IMR-90 (cell line): ENCODE measurements around the gene MPPED1. TPM values are rescaled to one million over a fixed set of nuclear protein-coding genes. Genes with fewer than 3 reads are reported as not detected.

Experiments
- ATAC-seq: fragments of 200-7000 bp; cut with Tn5 transposase; 2 replicates; pipeline ENCODE4 v1.9.1; 2020; ENCODE audit warnings: low read depth, mild to moderate bottlenecking, moderate library complexity
- BruUV-seq: library from RNA; stranded (reverse); fragments of 400-500 nt; replicated peaks from 2 replicates; lab custom pipeline; 2021; lab: Mats Ljungman, UMichigan
- CTCF ChIA-PET: fragments of 300-600 bp; formaldehyde crosslinking; extraction: SDS; loops from one replicate; lab custom pipeline; 2021; ENCODE audit warnings: antibody characterized with exemption; lab: Yijun Ruan, JAX
- POLR2A ChIA-PET: fragments of 300-600 bp; sonication (Branson Sonifier 250); formaldehyde crosslinking; loops from one replicate; lab custom pipeline; 2022; ENCODE audit warnings: antibody characterized with exemption; ENCODE audit not compliant: unreplicated experiment; lab: Charles Lee
- DNase-seq: peaks from one replicate; pipeline ENCODE4 v3.0.0; 2013
- H2AFZ ChIP-seq: replicated peaks from 2 replicates; pipeline ENCODE3; 2013; ENCODE audit warnings: low read length, mild to moderate bottlenecking; ENCODE audit not compliant: poor library complexity
- H2AK5ac ChIP-seq: 2 replicates; pipeline ENCODE4 v1.6.1; 2013; ENCODE audit warnings: low read depth, low read length, inconsistent platforms
- H2AK9ac ChIP-seq: replicated peaks from 2 replicates; pipeline ENCODE3; 2013; ENCODE audit warnings: mild to moderate bottlenecking, low read depth, low read length, moderate library complexity; ENCODE audit not compliant: poor library complexity
- H2BK120ac ChIP-seq: 2 replicates; pipeline ENCODE4 v1.6.1; 2013; ENCODE audit warnings: low read depth, low read length, inconsistent platforms
- H2BK15ac ChIP-seq: 3 replicates; pipeline ENCODE4 v1.6.1; 2013; ENCODE audit warnings: low read depth, low read length, inconsistent platforms
- H2BK20ac ChIP-seq: 2 replicates; pipeline ENCODE4 v1.6.1; 2013; ENCODE audit warnings: low read depth, mild to moderate bottlenecking, inconsistent platforms, low read length, moderate library complexity
- H2BK5ac ChIP-seq: 2 replicates; pipeline ENCODE4 v1.6.1; 2013; ENCODE audit warnings: mild to moderate bottlenecking, low read depth, low read length, inconsistent platforms; ENCODE audit not compliant: poor library complexity, severe bottlenecking
- H3K14ac ChIP-seq: replicated peaks from 2 replicates; pipeline ENCODE4 v1.6.1; 2013; ENCODE audit warnings: low read depth, low read length, inconsistent platforms
- H3K18ac ChIP-seq: 2 replicates; pipeline ENCODE4 v1.6.1; 2013; ENCODE audit warnings: low read depth, low read length, control low read depth
- H3K23ac ChIP-seq: 2 replicates; pipeline ENCODE4 v1.6.1; 2013; ENCODE audit warnings: low read depth, low read length, inconsistent platforms
- H3K27ac ChIP-seq: 2 replicates; pipeline ENCODE4 v1.5.1; 2013; ENCODE audit warnings: mild to moderate bottlenecking, control low read depth, low read length; ENCODE audit not compliant: insufficient read depth
- H3K27me3 ChIP-seq: 2 replicates; pipeline ENCODE4 v1.6.1; 2013; ENCODE audit warnings: low read length; ENCODE audit not compliant: control insufficient read depth, insufficient read depth
- H3K36me3 ChIP-seq: 2 replicates; pipeline ENCODE4 v1.6.1; 2013; ENCODE audit warnings: low read length, mixed read lengths; ENCODE audit not compliant: control insufficient read depth, insufficient read depth
- H3K4ac ChIP-seq: 2 replicates; pipeline ENCODE4 v1.6.1; 2013; ENCODE audit warnings: low read depth, low read length, inconsistent platforms
- H3K4me1 ChIP-seq: 2 replicates; pipeline ENCODE4 v1.6.1; 2013; ENCODE audit warnings: low read length, mixed read lengths; ENCODE audit not compliant: control insufficient read depth, insufficient read depth
- H3K4me2 ChIP-seq: 2 replicates; pipeline ENCODE4 v1.6.1; 2013; ENCODE audit warnings: low read depth, mild to moderate bottlenecking, control low read depth, low read length, moderate library complexity
- H3K4me3 ChIP-seq: 2 replicates; pipeline ENCODE4 v1.5.1; 2013; ENCODE audit warnings: low read depth, mild to moderate bottlenecking, control low read depth, low read length, moderate library complexity; ENCODE audit not compliant: insufficient read depth
- H3K56ac ChIP-seq: 2 replicates; pipeline ENCODE4 v1.6.1; 2013; ENCODE audit warnings: low read length, inconsistent platforms; ENCODE audit not compliant: insufficient read depth; ENCODE audit errors: extremely low read depth
- H3K79me1 ChIP-seq, 2 experiments: 2 replicates each; pipeline ENCODE4 v1.6.1; 2013; ENCODE audit warnings: low read length in 2 of 2, inconsistent platforms in 1 of 2, low read depth in 1 of 2
- H3K9ac ChIP-seq: 2 replicates; pipeline ENCODE4 v1.6.1; 2013; ENCODE audit warnings: low read depth, low read length, control low read depth
- H3K9me1 ChIP-seq: 2 replicates; pipeline ENCODE4 v1.6.1; 2013; ENCODE audit warnings: low read length, inconsistent platforms; ENCODE audit not compliant: insufficient read depth
- H3K9me3 ChIP-seq: 2 replicates; pipeline ENCODE4 v1.6.1; 2013; ENCODE audit warnings: low read length; ENCODE audit not compliant: control insufficient read depth, insufficient read depth
- H4K20me1 ChIP-seq: 2 replicates; pipeline ENCODE4 v1.6.1; 2013; ENCODE audit warnings: low read length, inconsistent platforms; ENCODE audit not compliant: insufficient read depth
- H4K5ac ChIP-seq: 2 replicates; pipeline ENCODE4 v1.6.1; 2013; ENCODE audit warnings: mild to moderate bottlenecking, low read depth, low read length, control low read depth
- H4K8ac ChIP-seq, 2 experiments: 2 replicates each; pipeline ENCODE4 v1.6.1; 2013; ENCODE audit warnings: low read depth in 2 of 2, low read length in 2 of 2, control low read depth in 1 of 2, inconsistent platforms in 1 of 2
- H4K91ac ChIP-seq: 2 replicates; pipeline ENCODE4 v1.6.1; 2013; ENCODE audit warnings: low read depth, low read length, inconsistent platforms; ENCODE audit not compliant: insufficient read depth
- CEBPB ChIP-seq: IDR thresholded peaks from 2 replicates; pipeline ENCODE4 v1.6.1; 2012; ENCODE audit warnings: low read depth, low read length, improper control_type of control experiment
- CTCF ChIP-seq: conservative IDR thresholded peaks from 2 replicates; pipeline ENCODE4 v1.5.1; 2012; ENCODE audit warnings: mild to moderate bottlenecking, low read depth, low read length, improper control_type of control experiment
- ELK1 ChIP-seq: fragments of 150-350 bp; IDR thresholded peaks from 2 replicates; pipeline ENCODE4 v1.6.1; 2016; ENCODE audit warnings: low read depth, mild to moderate bottlenecking, low read length, moderate library complexity, borderline replicate concordance
- MAFK ChIP-seq: IDR thresholded peaks from 2 replicates; pipeline ENCODE4 v1.6.1; 2012; ENCODE audit warnings: low read depth, low read length, improper control_type of control experiment
- POLR2A ChIP-seq: IDR thresholded peaks from 2 replicates; pipeline ENCODE4 v1.6.1; 2012; ENCODE audit warnings: mild to moderate bottlenecking, low read depth, low read length
- RAD21 ChIP-seq: IDR thresholded peaks from 2 replicates; pipeline ENCODE4 v1.6.1; 2012; ENCODE audit warnings: low read length, improper control_type of control experiment
- RCOR1 ChIP-seq: IDR thresholded peaks from 2 replicates; pipeline ENCODE4 v1.6.1; 2012; ENCODE audit warnings: mild to moderate bottlenecking, low read length, improper control_type of control experiment; ENCODE audit not compliant: insufficient replicate concordance
- RFX5 ChIP-seq: IDR thresholded peaks from 2 replicates; pipeline ENCODE4 v1.8.0; 2012; ENCODE audit warnings: low read depth, mild to moderate bottlenecking, low read length, moderate library complexity
- SMC3 ChIP-seq: fragments of 150-350 bp; IDR thresholded peaks from 2 replicates; pipeline ENCODE4 v1.6.1; 2016; ENCODE audit warnings: low read depth, mild to moderate bottlenecking, antibody characterized with exemption, low read length, moderate library complexity
- WGBS, 2 experiments: methylation state at CpG; one replicate each; pipeline versions ENCODE4 v1.1.5 to v1.1.7; 2013; ENCODE audit warnings: missing lambda C conversion rate in 2 of 2; ENCODE audit not compliant: insufficient read length in 1 of 2; ENCODE audit errors: extremely low coverage in 2 of 2; 5-methylcytosine and 5-hydroxymethylcytosine counted together
- dilution Hi-C: fragments of 300-500 bp; cut with HindIII; formaldehyde crosslinking; loops from one replicate; pipeline ENCODE4 v1.14.3; 2018; ENCODE audit warnings: low sequenced_read_pairs; ENCODE audit not compliant: unreplicated experiment
- in situ Hi-C: fragments of 300-500 bp; cut with MboI; formaldehyde crosslinking; loops from 3 replicates; pipeline ENCODE4 v1.14.3; 2019; ENCODE audit warnings: low sequenced_read_pairs, inconsistent platforms, mixed read lengths
- intact Hi-C: fragments of 100-400 bp; cut with micrococcal nuclease; formaldehyde crosslinking; loops from 2 replicates; pipeline ENCODE4 v1.10.0; 2022
- polyA plus RNA-seq, 3 experiments: library from polyadenylated mRNA; depleted of rRNA; stranded (reverse); fragments of >200 nt; gene quantifications; 2 replicates each; pipeline ENCODE4 v1.2.3, GENCODE V29; 2012; ENCODE audit warnings: low replicate concordance in 1 of 3
- total RNA-seq: library from RNA; depleted of rRNA; stranded (reverse); fragments of >200 nt; gene quantifications from 2 replicates; pipeline ENCODE4 v1.2.3, GENCODE V29; 2012

The MPPED1 gene
- total and polyA plus RNA-seq, 2 of the 4 experiments (the other 2 are of a cell fraction): not detected

DNA sequence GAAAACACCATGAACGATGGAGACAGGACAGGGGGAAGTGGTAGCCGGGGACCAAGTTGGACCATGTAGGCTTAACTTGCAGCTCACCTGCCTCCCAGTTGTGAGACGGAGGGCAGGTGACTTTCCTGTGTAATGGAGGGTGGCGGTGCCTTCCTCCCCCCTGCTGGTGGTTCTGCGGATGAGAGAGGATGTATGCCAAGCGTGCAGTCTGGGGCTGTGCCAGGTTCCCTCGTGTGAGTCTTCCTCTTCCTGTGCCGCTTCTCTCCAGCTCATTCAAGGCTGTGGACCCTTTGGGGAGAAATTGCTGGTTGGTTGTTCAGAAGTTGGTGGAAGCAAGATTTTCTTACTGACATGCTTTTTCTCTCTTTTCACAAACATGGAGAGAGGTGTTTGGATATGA is 35.1 kb downstream of the MPPED1 start:
- Histone ChIP-seq H3K4me3 (no peak overlapping the region), H2BK15ac (no peak overlapping the region), H3K9me3 (no peaks in the 10 kb centered on the region), H3K27ac (no peak overlapping the region), H2BK5ac (no peak overlapping the region), H3K18ac (no peak overlapping the region), H3K56ac (no peak overlapping the region), H3K4me1 (no peaks in the 10 kb centered on the region), H3K79me1 (no peaks in the 10 kb centered on the region), H3K4me2 (no peak overlapping the region), H3K23ac (no peak overlapping the region), H2AK5ac (no peak overlapping the region), H2BK120ac (no peak overlapping the region), H4K8ac (no peak overlapping the region), H4K20me1 (no peaks in the 10 kb centered on the region), H3K27me3 (peaks cover 2% of the 10 kb centered on the region; the same call in 1 of the 2 replicates), H3K4ac (no peak overlapping the region), H4K5ac (no peak overlapping the region), H3K14ac (no peak overlapping the region), H4K91ac (no peak overlapping the region), H2BK20ac (no peak overlapping the region), H3K9me1 (no peaks in the 10 kb centered on the region), H3K36me3 (no peaks in the 10 kb centered on the region), H2AFZ (no peak overlapping the region), H2AK9ac (no peak overlapping the region), H3K9ac (no peak overlapping the region)
- dilution Hi-C loops (no loop called here), in situ Hi-C loops (no loop called here), intact Hi-C loops (no loop called here)
- no peak for DNase-seq
- ATAC-seq: no peak
- ChIA-PET CTCF (no interaction called here), POLR2A (no interaction called here)
- BruUV-seq: no TSS peak
- no CpG with 5 or more reads among the region's 8 CpGs for WGBS, 2 experiments
- TF ChIP-seq SMC3: no peak
- no peak for TF ChIP-seq RCOR1
- TF ChIP-seq RFX5: no peak
- TF ChIP-seq ELK1: no peak
- TF ChIP-seq MAFK: no peak
- no peak for TF ChIP-seq CEBPB
- TF ChIP-seq POLR2A: no peak
- TF ChIP-seq RAD21: no peak
- TF ChIP-seq CTCF: no peak
